Spinal cord (tissue), 4 donors: ENCODE measurements around the gene CCDC195. TPM values are rescaled to one million over a fixed set of nuclear protein-coding genes. Genes with fewer than 3 reads are reported as not detected.

Experiments
- polyA plus RNA-seq, 2 donors: library from polyadenylated mRNA; unstranded; fragments of 120-200 nt; gene quantifications; one replicate each; pipeline ENCODE4 v1.2.1, GENCODE V29; 2013; ENCODE audit not compliant: insufficient read length in 2 of 2
- total RNA-seq, 2 donors: library from RNA; depleted of rRNA in 1 of 2; stranded (reverse); fragments of 120-200 nt in 1 of 2; fragments of >200 nt in 1 of 2; gene quantifications; one replicate each; pipeline versions ENCODE4 v1.2.3 to v1.2.4, GENCODE V29; 2013 to 2014

CCDC195 gene
- total and polyA plus RNA-seq, 4 donors, result not detected

Other genes with a start within 250 kb of the CCDC195 start
- gene CUL3, start 131.0 kb downstream of the CCDC195 start, total RNA-seq, result 100 to 1,000 TPM in 1 of 2 donors, 10 to 100 TPM in 1; 92.7 to 113 TPM
- gene CUL3, start 131.0 kb downstream of the CCDC195 start, polyA plus RNA-seq, result 100 to 1,000 TPM in 1 of 2 donors, 10 to 100 TPM in 1; 92.0 to 107 TPM